OCI-LY1 (cell line): Measurements from ENCODE around the gene POLK.
A peak's percentile ranks its signal among the peaks of the same experiment; 100 is the strongest.

Experiments
- H2AFZ ChIP-seq: fragments of 200-600 bp; sonication (generic), shearing (Covaris generic); 2 replicates; pipeline ENCODE4 v1.6.0; 2014; ENCODE audit warnings: antibody characterized with exemption, mild to moderate bottlenecking, low read length
- H3F3A ChIP-seq: fragments of 200-600 bp; sonication (generic), shearing (Covaris generic); 2 replicates; pipeline ENCODE4 v1.6.0; 2014; ENCODE audit warnings: mild to moderate bottlenecking, antibody characterized with exemption, low read length, moderate library complexity; ENCODE audit not compliant: insufficient read depth
- H3K27ac ChIP-seq: fragments of 200-600 bp; sonication (generic); 2 replicates; pipeline ENCODE4 v1.5.1; 2014; ENCODE audit warnings: low read length, mixed run types, mild to moderate bottlenecking, low read depth; ENCODE audit not compliant: poor library complexity, severe bottlenecking
- H3K27me3 ChIP-seq: fragments of 200-600 bp; sonication (generic); 2 replicates; pipeline ENCODE4 v1.6.0; 2014; ENCODE audit warnings: antibody characterized with exemption, mild to moderate bottlenecking, low read length, moderate library complexity; ENCODE audit not compliant: insufficient read depth
- H3K36me3 ChIP-seq: fragments of 200-600 bp; sonication (generic); 2 replicates; pipeline ENCODE4 v1.6.1; 2014; ENCODE audit warnings: mild to moderate bottlenecking, antibody characterized with exemption, low read length, moderate library complexity, mixed read lengths; ENCODE audit not compliant: insufficient read depth
- H3K4me1 ChIP-seq: fragments of 200-600 bp; sonication (generic); 2 replicates; pipeline ENCODE4 v1.5.1; 2014; ENCODE audit warnings: mild to moderate bottlenecking, low read length, moderate library complexity; ENCODE audit not compliant: insufficient read depth, severe bottlenecking
- H3K4me2 ChIP-seq: fragments of 200-600 bp; sonication (generic), shearing (Covaris generic); 2 replicates; pipeline ENCODE4 v1.6.1; 2014; ENCODE audit warnings: low read length
- H3K4me3 ChIP-seq: fragments of 200-600 bp; sonication (generic); 2 replicates; pipeline ENCODE4 v1.5.1; 2014; ENCODE audit warnings: low read length, low read depth, mild to moderate bottlenecking, mixed read lengths; ENCODE audit not compliant: poor library complexity, severe bottlenecking
- H3K79me2 ChIP-seq: fragments of 200-600 bp; shearing (Covaris generic); 2 replicates; pipeline ENCODE4 v1.6.1; 2016; ENCODE audit warnings: mixed run types, low read length, mixed read lengths; ENCODE audit not compliant: insufficient read depth
- H3K9ac ChIP-seq: fragments of 200-600 bp; sonication (generic), shearing (Covaris generic); 2 replicates; pipeline ENCODE4 v1.6.1; 2014; ENCODE audit warnings: mild to moderate bottlenecking, low read length, mixed read lengths
- H3K9me2 ChIP-seq: fragments of 200-600 bp; sonication (generic), shearing (Covaris generic); 2 replicates; pipeline ENCODE4 v1.6.1; 2014; ENCODE audit warnings: low read depth, mild to moderate bottlenecking, low read length, mixed read lengths
- H3K9me3 ChIP-seq: fragments of 200-600 bp; shearing (Covaris generic); 2 replicates; pipeline ENCODE4 v1.6.1; 2014; ENCODE audit warnings: low read length, mixed read lengths
- H4K20me1 ChIP-seq: fragments of 200-600 bp; sonication (generic), shearing (Covaris generic); 2 replicates; pipeline ENCODE4 v1.6.0; 2016; ENCODE audit warnings: mild to moderate bottlenecking, low read length; ENCODE audit not compliant: insufficient read depth
- CTCF ChIP-seq: fragments of 200-600 bp; sonication (generic), shearing (Covaris generic); IDR thresholded peaks from 2 replicates; pipeline ENCODE4 v1.5.1; 2017; ENCODE audit warnings: mild to moderate bottlenecking, antibody characterized with exemption, low read length, moderate library complexity, mixed read lengths
- EZH2 ChIP-seq: fragments of 200-600 bp; sonication (generic), shearing (Covaris generic); IDR thresholded peaks from 2 replicates; pipeline ENCODE4 v1.8.0; 2017; ENCODE audit warnings: borderline replicate concordance, mixed run types, mild to moderate bottlenecking, antibody characterized with exemption, low read length, moderate library complexity, mixed read lengths

The POLK gene

DNA sequence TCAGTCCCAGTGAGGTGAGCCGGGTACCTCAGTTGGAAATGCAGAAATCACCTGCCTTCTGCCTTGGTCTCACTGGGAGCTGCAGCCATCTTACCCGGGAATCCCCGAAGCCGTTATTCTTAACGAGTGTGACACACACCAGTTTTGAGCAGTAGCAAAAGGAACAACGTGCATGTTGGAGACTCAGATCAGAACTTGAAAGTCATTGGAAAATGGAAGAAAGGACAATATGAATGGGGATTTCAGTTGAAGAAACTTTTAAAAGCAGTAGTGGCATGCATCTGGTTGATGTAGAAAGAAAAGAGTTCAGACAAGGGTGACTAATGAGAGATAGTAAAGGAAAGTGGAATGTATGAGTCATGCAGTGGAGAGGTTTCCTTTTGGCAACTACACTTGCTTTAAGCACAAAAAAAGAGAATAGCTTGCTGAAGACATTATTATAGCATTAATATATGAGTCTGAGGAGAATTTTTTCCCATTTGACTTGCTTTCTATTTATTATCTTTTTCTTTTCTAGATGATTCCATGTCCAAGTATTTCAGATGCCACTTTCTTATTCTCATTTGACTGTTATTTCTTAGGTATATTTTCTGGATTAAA lies 55.1 kb downstream of the POLK start:
- peak overlapping the region; percentile 20; the same call in 1 of the 2 replicates for H3K9ac ChIP-seq
- peak overlapping the region; percentile 40 for H3K4me2 ChIP-seq
- no peaks in the 10 kb centered on the region; the same call in 1 of the 2 replicates for H3F3A ChIP-seq
- peak overlapping the region; percentile 34 for H3K27ac ChIP-seq
- peaks cover 30% of the 10 kb centered on the region for H3K4me1 ChIP-seq
- H3K27me3 ChIP-seq: no peaks in the 10 kb centered on the region
- H3K36me3 ChIP-seq: peaks cover 4% of the 10 kb centered on the region; the same call in 1 of the 2 replicates
- no peak overlapping the region for H3K4me3 ChIP-seq
- no peak for TF ChIP-seq CTCF
- no peak for TF ChIP-seq EZH2
- no peaks in the 10 kb centered on the region for H3K9me3 ChIP-seq
- H3K9me2 ChIP-seq: no peaks in the 10 kb centered on the region; the same call in 1 of the 2 replicates
- no peak overlapping the region for H2AFZ ChIP-seq
- no peaks in the 10 kb centered on the region for H3K79me2 ChIP-seq
- H4K20me1 ChIP-seq: no peaks in the 10 kb centered on the region

DNA sequence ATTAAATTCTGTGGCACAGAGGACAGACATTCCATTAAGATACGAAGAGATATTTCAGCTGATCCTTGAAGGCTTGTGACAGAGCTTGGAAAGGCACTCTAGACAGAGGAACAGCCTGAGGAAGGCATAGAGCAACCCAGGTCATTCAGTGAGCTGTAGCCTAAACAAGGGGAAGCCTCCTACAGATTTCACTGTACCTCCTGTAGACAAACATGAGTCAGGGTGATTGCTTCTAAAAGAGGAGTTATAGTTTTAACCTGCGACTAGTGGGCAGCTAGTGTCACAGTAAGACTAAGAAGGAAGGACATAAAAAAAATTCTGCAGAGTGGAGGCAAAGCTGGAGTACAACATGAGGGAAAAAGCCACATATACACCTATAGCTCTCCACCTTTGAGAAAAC lies 56.0 kb downstream of the POLK start:
- H3F3A ChIP-seq: no peaks in the 10 kb centered on the region; the same call in 1 of the 2 replicates
- peaks cover 4% of the 10 kb centered on the region; the same call in 1 of the 2 replicates for H3K36me3 ChIP-seq
- H3K9ac ChIP-seq: no peak overlapping the region
- no peak overlapping the region for H2AFZ ChIP-seq
- peak overlapping the region; percentile 11 for H3K27ac ChIP-seq
- H3K9me2 ChIP-seq: no peaks in the 10 kb centered on the region; the same call in 1 of the 2 replicates
- no peak overlapping the region for H3K4me3 ChIP-seq
- no peak overlapping the region for H3K4me2 ChIP-seq
- H3K27me3 ChIP-seq: no peaks in the 10 kb centered on the region
- no peaks in the 10 kb centered on the region for H4K20me1 ChIP-seq
- no peaks in the 10 kb centered on the region for H3K9me3 ChIP-seq
- H3K79me2 ChIP-seq: no peaks in the 10 kb centered on the region
- H3K4me1 ChIP-seq: peaks cover 33% of the 10 kb centered on the region
- TF ChIP-seq EZH2: no peak
- TF ChIP-seq CTCF: no peak

DNA sequence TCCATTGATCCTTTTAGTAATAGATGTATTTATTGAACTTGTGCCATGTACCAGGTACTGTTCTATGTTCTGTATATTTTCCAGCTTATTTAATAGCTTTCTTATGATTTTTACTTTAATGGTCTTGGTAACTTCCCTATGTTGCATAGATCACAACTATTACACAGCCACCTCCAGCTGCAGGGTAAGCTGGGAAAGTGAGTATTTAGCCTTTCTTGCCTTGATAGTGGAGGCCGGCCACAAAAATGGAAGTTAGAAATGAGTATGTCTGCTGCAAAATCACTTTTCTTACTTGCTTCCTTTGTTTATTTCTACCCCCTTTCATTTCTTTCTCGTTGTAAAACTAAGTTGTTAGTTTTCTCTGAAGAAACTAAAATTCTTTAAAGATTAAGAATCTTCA lies 56.5 kb downstream of the POLK start:
- Histone ChIP-seq H3K9ac (no peak overlapping the region), H4K20me1 (no peaks in the 10 kb centered on the region), H3F3A (no peaks in the 10 kb centered on the region; the same call in 1 of the 2 replicates), H3K9me3 (no peaks in the 10 kb centered on the region), H3K79me2 (no peaks in the 10 kb centered on the region), H2AFZ (no peak overlapping the region), H3K27ac (peak overlapping the region; percentile 11), H3K9me2 (no peaks in the 10 kb centered on the region; the same call in 1 of the 2 replicates), H3K4me2 (no peak overlapping the region), H3K27me3 (no peaks in the 10 kb centered on the region), H3K4me1 (peaks cover 33% of the 10 kb centered on the region), H3K4me3 (no peak overlapping the region), H3K36me3 (peaks cover 4% of the 10 kb centered on the region; the same call in 1 of the 2 replicates)
- no peak for TF ChIP-seq EZH2
- TF ChIP-seq CTCF: no peak
